Hematopoietic multipotent progenitor cell treated with erythropoietin and hydrocortisone succinate and interleukin-3 and kit ligand, for 6 days (in vitro differentiated cells): ENCODE data around the gene ADAMTS3.

Experiments used
- DNase-seq: peaks from one replicate; pipeline ENCODE4 v3.0.0-alpha.2; 2015

ADAMTS3 gene

GRCh38 chr4:72391281-72391680 lies 177.7 kb downstream of the ADAMTS3 start:
- DNase-seq, result no peak

- DNase-seq, result no peak
These were observed 178.6 kb downstream of the ADAMTS3 start for GRCh38 chr4:72390409-72390808.

- DNase-seq, result no peak
These were observed 180.5 kb downstream of the ADAMTS3 start for GRCh38 chr4:72388521-72388920.

- DNase-seq, result no peak
These were observed 181.1 kb downstream of the ADAMTS3 start for GRCh38 chr4:72387959-72388358.

- DNase-seq, result no peak
These were observed 185.6 kb downstream of the ADAMTS3 start for GRCh38 chr4:72383439-72383838.

GRCh38 chr4:72378901-72379300 lies 190.1 kb downstream of the ADAMTS3 start:
- DNase-seq, result no peak

GRCh38 chr4:72377491-72378194 lies 191.4 kb downstream of the ADAMTS3 start:
- DNase-seq, result no peak

- no peak for DNase-seq
These were observed 192.1 kb downstream of the ADAMTS3 start for GRCh38 chr4:72376901-72377300.

GRCh38 chr4:72375073-72375736 lies 193.8 kb downstream of the ADAMTS3 start:
- DNase-seq, result peak; percentile 24

GRCh38 chr4:72374159-72374558 lies 194.9 kb downstream of the ADAMTS3 start:
- DNase-seq, result no peak

GRCh38 chr4:72366601-72367000 lies 202.4 kb downstream of the ADAMTS3 start:
- no peak for DNase-seq

- DNase-seq, result no peak
These were observed 203.0 kb downstream of the ADAMTS3 start for GRCh38 chr4:72365981-72366380.

- no peak for DNase-seq
These were observed 204.0 kb downstream of the ADAMTS3 start for GRCh38 chr4:72365016-72365415.

GRCh38 chr4:72360075-72360474 lies 208.9 kb downstream of the ADAMTS3 start:
- DNase-seq, result no peak

- no peak for DNase-seq
These were observed 210.5 kb downstream of the ADAMTS3 start for GRCh38 chr4:72358483-72358882.

GRCh38 chr4:72357908-72358307 lies 211.1 kb downstream of the ADAMTS3 start:
- no peak for DNase-seq

GRCh38 chr4:72352711-72353110 lies 216.3 kb downstream of the ADAMTS3 start:
- no peak for DNase-seq

- no peak for DNase-seq
These were observed 217.5 kb downstream of the ADAMTS3 start for GRCh38 chr4:72351521-72351920.

GRCh38 chr4:72348701-72349100 lies 220.3 kb downstream of the ADAMTS3 start:
- DNase-seq, result no peak

GRCh38 chr4:72344418-72344817 lies 224.6 kb downstream of the ADAMTS3 start:
- DNase-seq, result no peak

- no peak for DNase-seq
These were observed 227.6 kb downstream of the ADAMTS3 start for GRCh38 chr4:72341432-72341820.

- DNase-seq, result no peak
These were observed 228.1 kb downstream of the ADAMTS3 start for GRCh38 chr4:72340803-72341431.

GRCh38 chr4:72338060-72338459 lies 231.0 kb downstream of the ADAMTS3 start:
- no peak for DNase-seq

GRCh38 chr4:72330381-72330780 lies 238.6 kb downstream of the ADAMTS3 start:
- DNase-seq, result no peak
